ENCODE measurements around the gene KNOP1. TPM values are rescaled to one million over a fixed set of nuclear protein-coding genes. Genes with fewer than 3 reads are reported as not detected.

Gene KNOP1
- total RNA-seq, 1 experiment from 2014 or later: 93.9 TPM

- Histone ChIP-seq H4K91ac (ENCODE audit: insufficient read length, low read depth, low read length) (no peak overlapping the region), H3K23ac (ENCODE audit: insufficient read length, low read depth, low read length) (no peak overlapping the region), H2AK5ac (ENCODE audit: insufficient read length, low read length) (no peak overlapping the region), H2BK120ac (ENCODE audit: low read depth, low read length, poor library complexity, severe bottlenecking) (no peak overlapping the region), H3K4me1 (ENCODE audit: insufficient read depth, low read length) (no peaks in the 10 kb centered on the region), H2BK15ac (ENCODE audit: low read depth, low read length) (no peak overlapping the region), H3K56ac (ENCODE audit: insufficient read length, low read depth, low read length) (no peak overlapping the region), H2AFZ (ENCODE audit: low read length) (no peak overlapping the region), H3K4me2 (ENCODE audit: insufficient read depth, insufficient read length, low read length) (no peak overlapping the region), H3K79me1 (ENCODE audit: insufficient read depth, low read depth, low read length, poor library complexity, severe bottlenecking) (no peaks in the 10 kb centered on the region), H3K27ac (ENCODE audit: insufficient read length, low read depth, low read length) (no peak overlapping the region), H3K9me3 (ENCODE audit: control insufficient read depth, low read depth, low read length) (no peaks in the 10 kb centered on the region), H4K5ac (ENCODE audit: insufficient read length, low read depth, low read length) (no peak overlapping the region), H3K23me2 (ENCODE audit: insufficient read length, low read depth, low read length, poor library complexity, severe bottlenecking) (no peaks in the 10 kb centered on the region), H4K8ac (replicated peaks; ENCODE audit: insufficient read length, low read depth, low read length) (no peak overlapping the region), H3K9ac (ENCODE audit: extremely low read depth, insufficient read length, low read length) (no peak overlapping the region), H4K20me1 (ENCODE audit: control insufficient read depth, insufficient read depth, insufficient read length) (no peaks in the 10 kb centered on the region), H2BK5ac (ENCODE audit: insufficient read length, low read length) (no peak overlapping the region), H3K27me3 (ENCODE audit: insufficient read depth, low read length) (no peaks in the 10 kb centered on the region), H3K79me2 (ENCODE audit: insufficient read depth, low read length) (no peaks in the 10 kb centered on the region), H2BK12ac (ENCODE audit: insufficient read length, low read depth, low read length) (no peak overlapping the region), H3K14ac (ENCODE audit: insufficient read depth, low read length) (no peak overlapping the region), H3K4ac (ENCODE audit: low read depth, low read length) (no peak overlapping the region), H3T11ph (ENCODE audit: low read length) (no peak overlapping the region), H3K18ac (ENCODE audit: insufficient read length, low read depth, low read length) (no peak overlapping the region), H2BK20ac (ENCODE audit: low read depth, low read length, poor library complexity, severe bottlenecking) (no peak overlapping the region)
- Mint-ChIP-seq H3K36me3 (ENCODE audit: insufficient read depth in 1 of 3, low read depth in 3 of 3) (peaks cover 35 to 77% (median 76%) of the 10 kb centered on the region in 3 experiments), H3K4me3 (no peak overlapping the region), H3K27me3 (ENCODE audit: low read depth) (no peaks in the 10 kb centered on the region), H3K9me3 (peaks cover 0 to 9% of the 10 kb centered on the region in 2 experiments; a peak in 1 of 5 replicates), H3K27ac (no peak overlapping the region), H3K4me1 (no peaks in the 10 kb centered on the region)
- TF ChIP-seq CTCF (conservative IDR thresholded peaks at IDR 0.05): no peak
- no CpG with 5 or more reads among the region's 8 CpGs for WGBS (ENCODE audit: extremely low coverage, insufficient read length, low lambda C conversion rate)
- DNase-seq: no peak
Observed at GRCh38 chr16:19694989-19695388, 23.0 kb downstream of the KNOP1 start.
